G401 (cell line): ENCODE results near the gene CALD1. TPM values are rescaled to one million over a fixed set of nuclear protein-coding genes. Genes with fewer than 3 reads are reported as not detected.

Source experiments
- DNase-seq: peaks from one replicate; pipeline ENCODE4 v3.0.0-alpha.2; 2015; ENCODE audit warnings: low spot score
- in situ Hi-C: cut with HindIII; loops from 2 replicates; pipeline ENCODE4 v1.10.0; 2016; ENCODE audit warnings: low sequenced_read_pairs, mixed read lengths
- total RNA-seq: library from RNA; depleted of rRNA; stranded (reverse); fragments of >200 nt; shearing (Covaris generic); gene quantifications from 2 replicates; pipeline ENCODE4 v1.2.3, GENCODE V29; 2014

CALD1 gene
- total RNA-seq, 1 experiment from 2014 or later = 1.9 TPM

DNA sequence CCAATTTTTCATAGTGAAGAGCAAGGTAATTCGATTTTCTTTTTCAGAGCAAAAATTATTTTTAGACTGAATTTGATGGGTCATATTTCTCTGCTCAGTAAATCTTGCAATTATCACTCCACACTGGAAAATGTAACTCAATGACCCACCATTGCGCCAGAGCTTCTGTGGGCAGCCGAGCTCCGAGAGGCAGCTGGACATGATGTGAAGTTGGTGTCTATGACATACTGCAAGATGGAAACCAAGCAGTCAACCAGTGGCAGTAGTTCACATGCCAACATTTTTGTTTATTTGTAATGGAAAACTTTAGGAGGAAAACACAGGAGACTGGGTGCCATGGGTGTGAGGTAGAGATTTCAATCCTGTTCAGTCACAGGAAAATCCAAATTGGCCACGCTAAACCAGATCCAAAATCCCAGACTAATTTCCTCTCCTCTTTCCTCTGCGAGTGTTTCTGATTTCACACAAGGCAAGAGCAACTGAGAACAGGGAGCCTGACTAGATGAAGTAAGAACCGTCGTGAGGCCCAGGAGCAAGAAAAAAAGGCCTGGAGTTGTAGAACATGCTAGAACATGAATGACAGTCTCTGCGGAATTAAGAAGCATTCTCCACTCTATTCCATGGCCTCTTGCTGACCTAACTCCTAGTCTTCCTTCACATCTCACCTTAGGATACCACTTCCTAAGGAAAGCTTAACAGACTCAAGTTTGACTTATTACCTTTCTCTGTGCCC, 39.3 kb downstream of the CALD1 start:
- in situ Hi-C loops = no loop called here
- DNase-seq = no peak

DNA sequence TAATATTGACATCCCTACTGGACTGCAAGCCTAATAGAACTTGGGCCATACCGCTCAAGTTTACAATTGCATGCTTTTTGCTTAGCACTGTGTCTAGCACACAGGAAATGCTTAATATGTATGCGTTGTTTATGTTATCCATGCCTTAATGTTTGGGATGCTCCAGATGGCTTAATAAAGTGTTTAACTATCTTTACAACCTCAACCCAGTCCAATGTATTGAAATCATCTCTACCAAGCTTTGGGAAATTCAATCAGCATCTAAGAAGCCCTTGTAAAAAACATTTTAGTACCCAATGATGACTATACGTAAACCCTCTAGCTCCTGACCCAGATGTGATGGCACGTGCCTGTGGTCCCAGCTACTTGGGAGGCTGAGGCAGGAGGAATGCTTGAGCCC, 40.0 kb downstream of the CALD1 start:
- DNase-seq = no peak
- in situ Hi-C loops = no loop called here

DNA sequence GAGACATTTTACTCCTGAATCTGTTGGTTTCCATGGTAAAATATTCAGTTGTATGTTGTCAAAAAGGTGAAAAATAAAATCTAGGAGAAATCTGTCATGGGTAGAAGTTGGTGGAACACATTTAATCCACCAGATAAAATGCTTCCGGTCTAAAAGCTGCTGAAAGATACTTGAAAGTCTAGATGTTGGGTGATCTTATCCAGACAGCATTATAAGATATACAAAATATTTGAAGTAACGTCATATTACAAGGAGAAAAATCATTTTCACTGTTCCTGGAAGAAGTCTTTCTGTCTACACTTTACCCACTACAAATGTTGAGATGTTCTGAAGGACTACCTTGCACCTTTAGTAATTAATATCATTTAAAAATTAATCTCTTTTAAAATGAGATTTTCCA, 40.9 kb downstream of the CALD1 start:
- DNase-seq = no peak
- in situ Hi-C loops = no loop called here

DNA sequence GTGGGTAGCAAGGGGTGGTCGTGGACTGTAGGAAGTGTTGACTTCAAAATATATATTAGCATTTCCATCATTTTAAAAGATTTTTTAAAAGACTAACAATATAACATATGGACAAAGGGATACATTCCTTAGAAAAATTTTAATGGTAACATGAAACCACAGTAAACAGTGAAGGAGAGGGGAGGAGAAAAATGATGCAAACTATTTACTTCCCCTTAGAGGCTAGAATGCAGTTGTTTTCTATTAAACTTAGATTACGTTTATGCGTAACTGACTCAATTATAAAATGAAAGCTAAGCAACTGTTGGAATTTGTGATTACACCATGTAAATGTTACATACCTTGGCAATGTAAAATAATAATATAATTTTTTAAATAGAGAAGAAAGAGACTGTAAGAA, 41.3 kb downstream of the CALD1 start:
- in situ Hi-C loops = no loop called here
- DNase-seq = no peak

DNA sequence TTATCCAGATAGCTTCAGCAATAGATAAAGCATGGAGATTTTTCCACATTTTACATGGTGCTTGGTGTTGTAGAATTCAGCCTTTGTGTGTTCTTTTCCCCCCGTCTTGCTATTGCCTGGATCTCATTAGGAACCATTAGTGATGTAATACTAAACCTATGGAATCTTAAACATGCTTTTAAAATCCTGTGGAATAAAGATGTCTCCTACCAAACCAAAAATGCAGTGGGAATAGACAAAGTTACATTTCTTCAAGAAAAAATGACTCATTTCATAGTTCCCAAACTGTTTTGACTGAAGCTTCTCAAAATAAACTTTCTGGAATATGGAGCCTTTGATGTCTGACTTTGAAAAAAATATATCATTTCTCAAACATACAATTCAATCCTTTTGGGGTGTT, 44.0 kb downstream of the CALD1 start:
- in situ Hi-C loops = no loop called here
- no peak for DNase-seq

DNA sequence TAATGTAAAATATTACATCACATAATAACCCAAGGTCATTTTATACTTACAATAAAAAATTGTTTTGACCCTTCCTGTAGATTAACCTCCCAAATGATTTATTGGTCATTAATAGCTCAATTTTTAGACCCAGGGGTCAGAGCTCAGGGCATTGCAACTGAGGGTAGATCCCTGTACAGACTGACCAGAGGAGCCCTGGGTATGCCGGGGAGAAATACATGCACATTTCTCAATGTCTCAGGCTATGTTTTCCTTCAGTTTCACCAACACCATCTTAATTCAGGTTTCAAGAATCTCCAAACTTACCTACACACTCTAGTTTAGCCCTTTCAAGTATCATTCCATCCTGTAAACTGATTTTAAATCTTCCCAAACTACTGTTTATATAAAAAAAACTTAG, 46.2 kb downstream of the CALD1 start:
- in situ Hi-C loops = no loop called here
- no peak for DNase-seq

DNA sequence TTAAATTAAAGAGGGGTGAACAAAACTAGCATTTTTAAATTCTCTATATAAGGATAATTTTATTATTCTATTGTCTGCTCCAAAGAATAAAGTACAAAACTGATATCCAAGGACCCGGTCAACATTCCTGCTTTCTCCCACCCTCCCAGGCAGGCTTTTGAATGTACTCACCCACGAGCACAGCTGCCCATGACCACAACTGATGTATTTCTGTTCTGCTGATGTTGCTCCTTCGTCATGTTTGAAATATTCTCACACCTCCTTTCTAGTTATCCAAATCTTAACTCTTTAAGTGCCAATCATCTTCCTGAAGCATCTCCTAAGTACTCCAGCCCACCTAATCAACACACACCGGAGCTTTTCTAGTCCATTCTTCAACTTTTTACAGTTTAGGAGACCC, 46.7 kb downstream of the CALD1 start:
- in situ Hi-C loops = no loop called here
- DNase-seq = no peak

DNA sequence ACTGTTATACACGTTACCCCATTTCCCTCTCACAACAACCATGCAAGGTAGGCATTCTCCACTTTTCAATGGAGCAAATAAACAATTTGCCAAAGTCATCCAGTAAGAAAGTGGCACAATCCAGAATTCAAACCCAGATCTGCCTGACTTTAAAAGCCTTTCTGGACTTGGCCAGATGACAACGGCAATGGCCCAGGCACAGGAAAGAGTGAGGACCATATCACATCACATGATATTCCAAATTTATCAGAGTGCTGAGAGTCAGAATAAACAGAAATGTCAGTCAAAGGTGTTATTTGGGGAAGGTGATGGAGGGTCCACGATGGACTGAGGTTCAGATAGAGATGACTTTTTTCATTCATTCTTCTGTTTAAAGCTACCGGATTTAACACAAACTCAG, 48.0 kb downstream of the CALD1 start:
- no peak for DNase-seq
- in situ Hi-C loops = no loop called here

DNA sequence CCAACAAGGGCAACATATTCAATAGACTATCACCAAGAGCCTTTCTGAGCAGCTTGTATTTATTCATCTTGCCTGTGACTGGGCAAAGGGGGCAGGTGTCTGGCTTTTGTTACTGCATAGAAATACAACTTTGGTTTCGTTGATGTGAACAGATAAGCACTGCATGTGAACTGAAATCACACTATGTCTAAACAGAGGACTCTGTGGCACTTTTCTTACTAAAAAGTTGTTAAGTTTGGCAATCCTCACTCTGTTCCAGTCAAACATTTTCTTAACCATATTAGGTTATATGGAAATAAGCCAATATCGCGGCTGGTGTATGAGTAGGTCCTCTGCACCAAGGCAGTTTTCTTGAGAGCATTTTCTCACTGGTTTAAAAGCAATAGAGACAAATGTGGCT, 48.5 kb downstream of the CALD1 start:
- no peak for DNase-seq
- in situ Hi-C loops = no loop called here

DNA sequence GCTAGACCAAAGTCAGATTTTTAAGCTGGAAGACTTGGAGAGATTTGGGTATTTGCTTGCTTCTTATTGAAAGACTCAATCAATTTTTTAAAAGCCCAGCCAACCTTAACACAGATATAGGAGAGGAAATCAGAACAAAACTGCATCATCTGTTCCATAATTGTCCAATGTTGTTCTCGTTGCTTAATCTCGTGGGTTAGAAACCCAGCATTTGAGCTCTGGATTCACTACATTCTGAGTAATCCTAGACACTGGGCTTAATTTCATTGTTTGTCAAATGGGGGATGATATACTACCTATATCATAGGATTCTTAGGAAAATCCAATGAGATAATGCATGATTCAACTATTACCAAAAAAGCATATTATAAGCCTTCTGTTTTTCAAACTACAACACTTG, 48.9 kb downstream of the CALD1 start:
- DNase-seq = no peak
- in situ Hi-C loops = no loop called here

DNA sequence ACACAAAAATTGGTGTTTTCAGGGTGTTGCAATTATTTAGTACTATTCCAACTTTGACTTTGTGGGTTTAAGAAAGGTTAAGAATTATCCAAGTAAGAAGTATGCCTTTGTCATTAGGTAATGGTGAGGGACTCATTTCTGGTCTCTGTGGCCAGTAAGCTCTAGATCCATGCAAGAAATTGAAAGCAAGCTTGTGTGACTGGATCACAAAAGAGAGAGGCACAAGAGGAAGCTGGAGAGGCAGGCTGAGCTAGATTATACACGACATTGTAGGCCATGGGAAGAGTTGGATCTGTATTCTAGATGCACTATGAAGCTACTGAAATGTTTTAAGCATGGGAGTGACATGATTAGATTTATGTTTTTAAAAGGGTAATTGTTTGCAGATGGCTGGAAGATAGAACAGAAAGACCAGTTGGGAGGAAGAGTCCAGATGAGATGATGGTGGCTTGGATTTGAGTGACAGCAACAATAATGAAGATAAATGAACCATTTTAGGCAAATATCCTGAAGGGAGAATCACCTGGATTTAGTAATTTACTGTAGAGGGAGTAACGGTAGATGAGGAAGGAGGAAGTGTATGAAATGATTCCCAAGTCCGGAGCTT, 50.0 kb downstream of the CALD1 start:
- in situ Hi-C loops = no loop called here

DNA sequence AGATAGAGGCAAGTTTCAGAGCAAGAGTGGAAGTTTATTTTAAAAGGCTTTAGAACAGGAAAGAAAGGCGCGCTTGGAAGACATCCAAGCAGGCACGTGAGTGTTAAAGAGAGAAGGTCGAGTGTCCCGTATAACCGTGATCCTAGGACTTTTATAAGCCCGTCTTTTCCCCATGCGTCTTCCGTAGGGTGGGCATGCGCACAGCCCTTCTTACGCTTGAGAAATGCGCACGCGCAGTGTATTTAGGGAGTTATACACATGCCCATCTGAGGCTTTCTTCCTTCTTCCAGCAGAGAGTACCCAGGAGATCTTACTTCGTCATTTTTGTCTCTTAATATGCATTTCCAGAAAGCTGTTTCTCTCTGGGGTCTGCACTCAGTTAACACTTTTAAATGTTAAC, 52.4 kb downstream of the CALD1 start:
- DNase-seq = peak; percentile 10
- in situ Hi-C loops = no loop called here

More for the DNA sequence above, 50.0 kb downstream of the CALD1 start:
- DNase-seq = no peak

DNA sequence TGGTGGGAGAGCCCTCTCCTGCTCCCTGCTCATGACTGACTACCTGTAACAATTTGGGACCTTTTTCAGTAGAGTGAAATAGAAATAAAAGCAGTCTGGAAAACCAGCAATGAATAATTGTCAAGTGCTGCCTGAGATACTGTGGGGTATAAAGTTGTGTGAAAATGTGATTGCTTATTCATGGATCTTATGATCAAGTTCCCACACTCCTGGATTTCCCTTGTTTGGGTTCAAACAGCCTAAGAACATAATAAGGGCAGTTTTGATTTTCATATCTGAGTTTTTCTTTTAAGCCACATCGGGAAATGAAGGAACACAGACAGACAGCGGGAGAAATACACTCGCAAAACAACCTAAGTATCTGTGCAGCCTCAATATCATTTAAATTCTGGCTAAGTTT, 52.9 kb downstream of the CALD1 start:
- in situ Hi-C loops = no loop called here

DNA sequence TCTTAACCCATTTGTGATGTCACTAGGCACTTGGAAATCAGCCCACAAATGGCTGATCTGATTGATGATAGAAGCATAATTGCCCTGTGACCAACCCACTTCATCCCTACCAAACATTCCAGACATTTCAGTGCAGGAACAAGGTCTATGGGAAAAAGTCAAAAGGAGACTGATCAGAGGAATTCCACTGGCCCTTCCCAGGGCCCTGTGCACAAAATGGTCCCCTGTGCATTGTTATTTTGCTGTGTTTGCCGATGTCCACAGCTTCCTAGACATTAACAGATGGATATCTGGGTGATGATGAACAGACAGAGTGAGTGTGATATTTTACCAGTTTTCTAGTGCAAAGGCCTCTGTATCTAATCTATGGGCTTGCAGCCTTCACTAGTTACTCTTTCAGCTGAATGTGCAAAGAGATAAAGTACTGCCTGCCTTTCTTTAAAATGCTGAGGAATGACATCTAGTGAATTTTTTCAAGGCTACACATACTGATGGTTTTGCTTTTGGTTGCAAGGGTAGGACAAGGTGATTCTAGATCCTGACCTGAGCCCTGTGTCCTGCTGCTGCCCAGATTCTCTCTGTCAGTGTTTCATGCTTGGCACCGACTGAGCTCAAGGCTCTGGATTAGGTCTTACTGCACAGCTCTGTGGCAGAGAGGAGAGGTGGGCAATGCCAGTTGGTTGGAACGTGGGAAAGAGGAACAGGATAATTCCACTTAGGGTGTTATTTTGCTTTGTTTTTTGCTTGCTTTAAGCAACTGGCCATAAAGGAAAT, 55.4 kb downstream of the CALD1 start:
- no peak for DNase-seq
- in situ Hi-C loops = no loop called here

More for the DNA sequence above, 52.9 kb downstream of the CALD1 start:
- DNase-seq = no peak

DNA sequence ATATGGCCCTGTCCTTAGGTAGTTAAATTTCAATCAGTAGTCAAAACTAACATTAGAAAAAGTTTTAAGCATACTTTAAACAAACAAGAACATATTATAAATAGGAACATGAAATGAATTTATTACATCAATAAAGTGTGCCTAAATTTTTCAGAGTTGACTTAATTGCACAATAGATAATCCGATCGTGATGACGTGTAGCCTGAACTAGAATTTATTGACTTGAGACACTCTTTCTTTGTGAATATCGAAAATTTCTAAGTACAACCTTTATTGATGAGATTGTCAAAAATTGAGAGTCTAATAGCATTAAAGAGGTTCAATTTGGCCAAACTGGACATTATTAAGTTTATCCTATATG, 56.0 kb downstream of the CALD1 start:
- no peak for DNase-seq
- in situ Hi-C loops = no loop called here

DNA sequence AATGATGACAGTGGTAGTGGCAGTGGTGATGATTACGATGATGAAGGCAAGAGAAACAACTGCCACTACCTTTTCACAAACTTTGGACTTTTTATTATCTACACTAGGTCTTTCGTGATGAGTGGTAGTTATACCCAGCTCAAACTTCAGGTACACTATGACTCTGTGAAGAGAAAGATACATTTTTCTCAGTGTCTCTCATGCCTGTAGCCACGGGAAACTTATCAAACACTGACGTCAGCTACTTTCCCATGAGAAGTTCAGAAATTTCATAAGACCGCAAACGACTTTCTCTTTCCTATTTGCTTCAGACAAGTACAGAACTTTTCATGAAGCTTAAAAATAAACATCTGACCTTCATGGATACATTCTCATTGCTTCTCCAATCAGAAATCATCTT, 57.0 kb downstream of the CALD1 start:
- no peak for DNase-seq
- in situ Hi-C loops = no loop called here

DNA sequence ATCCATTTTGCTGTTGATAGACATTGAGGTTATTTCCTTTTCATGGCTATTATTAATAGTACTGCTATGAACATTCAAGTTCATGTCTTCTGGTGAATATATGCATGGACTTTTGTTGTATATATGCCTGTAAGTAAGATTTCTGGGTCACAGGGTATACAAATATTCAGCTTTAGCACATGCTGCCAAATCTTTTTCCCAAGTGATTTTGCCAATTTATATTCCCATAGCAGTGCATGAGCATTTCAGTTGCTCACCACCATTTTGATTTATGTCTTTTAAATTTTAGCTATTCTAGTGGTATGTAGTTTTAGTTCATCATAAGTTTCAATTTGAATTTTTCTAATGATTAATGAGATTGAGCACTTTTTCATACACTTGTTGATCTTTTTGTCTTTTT, 59.9 kb downstream of the CALD1 start:
- no peak for DNase-seq
- in situ Hi-C loops = no loop called here

DNA sequence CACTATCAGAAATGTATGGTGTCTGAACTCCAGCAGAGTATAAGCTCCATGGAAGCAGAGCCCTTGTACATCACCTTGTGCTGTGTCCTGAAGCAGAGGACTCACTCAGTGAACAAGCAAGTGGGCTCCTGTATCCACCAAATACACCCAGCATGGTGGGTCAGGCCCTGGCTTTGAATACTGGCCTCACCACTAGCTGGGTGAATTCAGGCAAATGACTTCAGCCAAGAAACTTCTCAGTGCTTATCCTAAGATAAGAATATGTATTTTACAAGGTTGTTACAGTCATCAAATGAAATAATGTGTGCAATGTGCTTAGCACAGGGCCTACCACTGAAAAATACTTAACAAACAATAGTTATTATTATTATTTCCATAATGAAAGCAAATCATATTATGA, 62.6 kb downstream of the CALD1 start:
- in situ Hi-C loops = no loop called here
- DNase-seq = no peak

DNA sequence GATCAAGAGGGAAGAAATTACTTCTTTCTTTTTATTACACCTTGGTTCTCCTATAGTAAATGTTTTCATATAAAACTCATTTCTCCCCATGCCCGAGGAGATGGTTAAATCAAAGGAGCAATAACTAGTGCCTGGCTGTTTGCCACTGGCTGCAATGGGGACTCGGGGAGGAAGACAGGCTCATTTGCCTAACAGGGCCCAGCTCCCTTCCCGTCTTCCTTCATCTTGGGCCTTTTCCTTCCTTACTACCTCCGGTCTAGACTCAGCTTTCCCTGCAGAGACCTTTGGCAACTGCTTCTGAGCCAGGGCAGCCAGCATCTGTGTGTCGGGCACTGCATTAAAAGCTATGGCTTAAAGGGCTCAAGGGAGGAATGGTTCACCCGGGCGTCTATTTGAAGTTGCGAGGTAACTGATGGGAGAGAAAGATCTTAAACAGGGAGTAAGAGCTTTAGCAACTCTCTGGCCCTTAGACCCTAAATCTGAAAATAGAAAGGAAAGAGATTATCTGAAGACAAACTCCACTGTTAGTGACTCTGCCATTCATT, 63.5 kb downstream of the CALD1 start:
- in situ Hi-C loops = no loop called here
- no peak for DNase-seq

DNA sequence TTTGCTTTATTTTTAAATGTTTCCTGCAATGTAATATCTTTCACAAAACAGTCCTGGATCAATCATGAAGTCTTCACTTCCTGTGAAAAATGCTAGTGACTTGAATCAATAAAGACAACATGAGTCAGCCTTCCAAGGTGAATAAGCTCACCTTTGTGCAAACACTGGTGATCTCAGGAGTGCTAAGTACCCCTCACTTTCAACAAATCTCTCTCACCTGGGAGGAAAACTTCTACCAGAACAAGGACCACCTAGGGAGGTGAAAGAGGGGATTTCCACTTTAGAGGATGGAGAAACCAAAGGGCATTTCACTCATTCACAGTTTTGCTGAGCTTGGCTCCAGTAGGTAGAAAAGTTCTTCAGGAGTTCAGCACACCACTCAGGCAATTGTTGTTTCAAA, 64.8 kb downstream of the CALD1 start:
- in situ Hi-C loops = no loop called here
- no peak for DNase-seq
